GM12878 (cell line): ENCODE measurements around the gene SYNGAP1.

Experiments
- SUZ12 ChIP-seq: fragments of 200-600 bp; sonication (generic); IDR thresholded peaks from one replicate; pipeline ENCODE4 v1.6.1; 2018; ENCODE audit warnings: antibody characterized with exemption, mild to moderate bottlenecking; ENCODE audit not compliant: unreplicated experiment
- ZNF217 ChIP-seq: fragments of 450-650 bp; IDR thresholded peaks from 2 replicates; pipeline ENCODE4 v1.6.1; 2017; ENCODE audit warnings: antibody characterized with exemption, mild to moderate bottlenecking
- TF ChIP-seq, protein P1 (sequence below): fragments of 450-650 bp; formaldehyde crosslinking; IDR thresholded peaks from 2 replicates; pipeline ENCODE4 v1.4.0; 2022; ENCODE audit warnings: mild to moderate bottlenecking, moderate library complexity
- TF ChIP-seq, protein P2 (sequence below), 3 experiments: IDR thresholded peaks in 2 of 3; conservative IDR thresholded peaks in 1 of 3; 2 replicates each; pipeline ENCODE4 v1.5.1; 2011; ENCODE audit warnings: low read depth in 3 of 3, low read length in 3 of 3, mild to moderate bottlenecking in 3 of 3, control low read depth in 2 of 3, moderate library complexity in 2 of 3, inconsistent platforms in 1 of 3, mixed read lengths in 1 of 3; ENCODE audit not compliant: control insufficient read depth in 2 of 3, insufficient read depth in 1 of 3; ENCODE audit errors: extremely low read depth in 1 of 3

DNA sequence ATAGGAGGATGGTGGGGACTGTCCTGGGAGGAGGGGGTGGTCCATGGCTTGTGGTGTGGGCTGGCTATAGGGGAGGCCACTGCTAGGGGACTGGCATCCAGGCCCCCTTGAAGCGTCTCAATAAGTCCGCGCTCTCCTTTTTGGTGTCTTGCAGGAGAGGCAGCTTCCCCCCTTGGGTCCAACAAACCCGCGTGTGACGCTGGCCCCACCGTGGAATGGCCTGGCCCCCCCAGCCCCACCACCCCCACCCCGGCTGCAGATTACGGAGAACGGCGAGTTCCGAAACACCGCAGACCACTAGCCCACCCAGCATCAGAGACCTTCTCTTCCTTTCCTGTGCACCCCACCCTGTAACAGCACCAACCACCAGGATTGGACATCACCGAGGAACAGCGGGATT, 31.7 kb downstream of the SYNGAP1 start:
- TF ChIP-seq SUZ12 (no peak), ZNF217 (no peak)
- TF ChIP-seq, protein P1, sequence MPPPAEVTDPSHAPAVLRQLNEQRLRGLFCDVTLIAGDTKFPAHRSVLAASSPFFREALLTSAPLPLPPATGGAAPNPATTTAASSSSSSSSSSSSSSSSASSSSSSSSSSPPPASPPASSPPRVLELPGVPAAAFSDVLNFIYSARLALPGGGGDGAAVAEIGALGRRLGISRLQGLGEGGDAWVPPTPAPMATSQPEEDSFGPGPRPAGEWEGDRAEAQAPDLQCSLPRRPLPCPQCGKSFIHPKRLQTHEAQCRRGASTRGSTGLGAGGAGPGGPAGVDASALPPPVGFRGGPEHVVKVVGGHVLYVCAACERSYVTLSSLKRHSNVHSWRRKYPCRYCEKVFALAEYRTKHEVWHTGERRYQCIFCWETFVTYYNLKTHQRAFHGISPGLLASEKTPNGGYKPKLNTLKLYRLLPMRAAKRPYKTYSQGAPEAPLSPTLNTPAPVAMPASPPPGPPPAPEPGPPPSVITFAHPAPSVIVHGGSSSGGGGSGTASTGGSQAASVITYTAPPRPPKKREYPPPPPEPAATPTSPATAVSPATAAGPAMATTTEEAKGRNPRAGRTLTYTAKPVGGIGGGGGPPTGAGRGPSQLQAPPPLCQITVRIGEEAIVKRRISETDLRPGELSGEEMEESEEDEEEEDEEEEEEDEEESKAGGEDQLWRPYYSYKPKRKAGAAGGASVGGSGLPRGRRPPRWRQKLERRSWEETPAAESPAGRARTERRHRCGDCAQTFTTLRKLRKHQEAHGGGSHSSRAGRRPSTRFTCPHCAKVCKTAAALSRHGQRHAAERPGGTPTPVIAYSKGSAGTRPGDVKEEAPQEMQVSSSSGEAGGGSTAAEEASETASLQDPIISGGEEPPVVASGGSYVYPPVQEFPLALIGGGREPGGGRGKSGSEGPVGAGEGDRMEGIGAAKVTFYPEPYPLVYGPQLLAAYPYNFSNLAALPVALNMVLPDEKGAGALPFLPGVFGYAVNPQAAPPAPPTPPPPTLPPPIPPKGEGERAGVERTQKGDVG (CRISPR knock-in tag) = no peak
- TF ChIP-seq, protein P2, sequence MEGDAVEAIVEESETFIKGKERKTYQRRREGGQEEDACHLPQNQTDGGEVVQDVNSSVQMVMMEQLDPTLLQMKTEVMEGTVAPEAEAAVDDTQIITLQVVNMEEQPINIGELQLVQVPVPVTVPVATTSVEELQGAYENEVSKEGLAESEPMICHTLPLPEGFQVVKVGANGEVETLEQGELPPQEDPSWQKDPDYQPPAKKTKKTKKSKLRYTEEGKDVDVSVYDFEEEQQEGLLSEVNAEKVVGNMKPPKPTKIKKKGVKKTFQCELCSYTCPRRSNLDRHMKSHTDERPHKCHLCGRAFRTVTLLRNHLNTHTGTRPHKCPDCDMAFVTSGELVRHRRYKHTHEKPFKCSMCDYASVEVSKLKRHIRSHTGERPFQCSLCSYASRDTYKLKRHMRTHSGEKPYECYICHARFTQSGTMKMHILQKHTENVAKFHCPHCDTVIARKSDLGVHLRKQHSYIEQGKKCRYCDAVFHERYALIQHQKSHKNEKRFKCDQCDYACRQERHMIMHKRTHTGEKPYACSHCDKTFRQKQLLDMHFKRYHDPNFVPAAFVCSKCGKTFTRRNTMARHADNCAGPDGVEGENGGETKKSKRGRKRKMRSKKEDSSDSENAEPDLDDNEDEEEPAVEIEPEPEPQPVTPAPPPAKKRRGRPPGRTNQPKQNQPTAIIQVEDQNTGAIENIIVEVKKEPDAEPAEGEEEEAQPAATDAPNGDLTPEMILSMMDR (IDR thresholded peaks at IDR 0.05 in 2 of 3, conservative IDR thresholded peaks at IDR 0.05 in 1 of 3; ENCODE audit: control insufficient read depth in 2 of 3, extremely low read depth in 1 of 3, insufficient read depth in 1 of 3, low read depth in 3 of 3, low read length in 3 of 3) = no peak
